ENCODE data around the gene MRPL43. TPM values are rescaled to one million over a fixed set of nuclear protein-coding genes. Genes with fewer than 3 reads are reported as not detected.

MRPL43 gene
- polyA plus RNA-seq, 1 experiment: 123 TPM

DNA sequence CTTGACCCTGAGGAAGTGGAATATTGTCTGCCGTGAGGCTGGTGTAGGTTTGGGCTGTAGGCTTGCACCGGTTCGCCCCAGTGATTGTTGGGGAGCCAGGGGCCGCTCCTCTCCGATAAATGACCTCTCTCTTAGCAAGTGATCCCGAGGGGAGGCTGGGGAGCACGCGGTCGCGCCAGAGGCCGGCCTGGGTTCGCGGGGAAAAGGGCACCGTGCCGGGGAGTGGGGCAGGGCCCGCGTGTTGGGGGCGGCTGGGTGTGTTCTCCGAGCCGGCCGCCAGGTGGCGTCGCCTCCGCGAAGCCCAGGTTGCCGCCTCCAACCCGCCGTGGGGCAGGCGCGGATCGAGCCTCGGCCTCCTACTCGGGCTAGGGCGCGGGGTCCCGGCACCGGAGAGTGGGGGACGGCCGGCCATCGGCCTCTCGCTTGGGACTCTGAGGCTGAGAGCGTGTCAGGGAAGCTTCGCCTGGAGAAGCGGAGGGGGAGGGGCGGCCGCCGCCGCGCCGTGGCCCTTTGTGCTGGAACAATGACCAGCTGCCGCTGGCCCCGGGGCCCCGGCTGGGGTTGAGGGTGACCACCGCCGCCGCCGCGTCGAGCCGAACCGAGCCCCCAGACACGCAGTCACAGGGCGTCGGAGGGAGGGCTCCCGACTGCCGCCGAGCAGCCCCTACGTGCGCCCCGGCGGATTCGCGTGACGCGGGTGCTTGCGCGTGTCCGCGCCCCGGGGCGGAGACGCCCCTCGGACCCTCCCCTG is 11.9 kb upstream of the MRPL43 start:
- ChIA-PET POLR2A (interaction anchor here (0.6 kb wide), 1 partner anchor 939 kb away, joined by 5 read pairs; no protein-coding TSS in a partner anchor), CTCF (interaction anchor here (0.7 to 21.8 kb wide), 11 partner anchors 9 to 70 kb away, joined by 3 to 479 read pairs (median 7); partner anchors contain the start of genes KAZALD1, PDZD7 and SFXN3)
- Histone ChIP-seq H3K27me3 (ENCODE audit: control insufficient read depth, insufficient read depth, low read length) (no peaks in the 10 kb centered on the region), H3K36me3 (ENCODE audit: control insufficient read depth, insufficient read depth, low read length) (peaks cover 17% of the 10 kb centered on the region), H3K4me3 (ENCODE audit: low read depth, low read length) (peak overlapping the region; percentile 71)
- TF ChIP-seq, protein P1, sequence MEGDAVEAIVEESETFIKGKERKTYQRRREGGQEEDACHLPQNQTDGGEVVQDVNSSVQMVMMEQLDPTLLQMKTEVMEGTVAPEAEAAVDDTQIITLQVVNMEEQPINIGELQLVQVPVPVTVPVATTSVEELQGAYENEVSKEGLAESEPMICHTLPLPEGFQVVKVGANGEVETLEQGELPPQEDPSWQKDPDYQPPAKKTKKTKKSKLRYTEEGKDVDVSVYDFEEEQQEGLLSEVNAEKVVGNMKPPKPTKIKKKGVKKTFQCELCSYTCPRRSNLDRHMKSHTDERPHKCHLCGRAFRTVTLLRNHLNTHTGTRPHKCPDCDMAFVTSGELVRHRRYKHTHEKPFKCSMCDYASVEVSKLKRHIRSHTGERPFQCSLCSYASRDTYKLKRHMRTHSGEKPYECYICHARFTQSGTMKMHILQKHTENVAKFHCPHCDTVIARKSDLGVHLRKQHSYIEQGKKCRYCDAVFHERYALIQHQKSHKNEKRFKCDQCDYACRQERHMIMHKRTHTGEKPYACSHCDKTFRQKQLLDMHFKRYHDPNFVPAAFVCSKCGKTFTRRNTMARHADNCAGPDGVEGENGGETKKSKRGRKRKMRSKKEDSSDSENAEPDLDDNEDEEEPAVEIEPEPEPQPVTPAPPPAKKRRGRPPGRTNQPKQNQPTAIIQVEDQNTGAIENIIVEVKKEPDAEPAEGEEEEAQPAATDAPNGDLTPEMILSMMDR (IDR thresholded peaks at IDR 0.05; ENCODE audit: insufficient read depth, low read depth, low read length): peak; percentile 67
- no peak for DNase-seq (ENCODE audit: low read depth)

DNA sequence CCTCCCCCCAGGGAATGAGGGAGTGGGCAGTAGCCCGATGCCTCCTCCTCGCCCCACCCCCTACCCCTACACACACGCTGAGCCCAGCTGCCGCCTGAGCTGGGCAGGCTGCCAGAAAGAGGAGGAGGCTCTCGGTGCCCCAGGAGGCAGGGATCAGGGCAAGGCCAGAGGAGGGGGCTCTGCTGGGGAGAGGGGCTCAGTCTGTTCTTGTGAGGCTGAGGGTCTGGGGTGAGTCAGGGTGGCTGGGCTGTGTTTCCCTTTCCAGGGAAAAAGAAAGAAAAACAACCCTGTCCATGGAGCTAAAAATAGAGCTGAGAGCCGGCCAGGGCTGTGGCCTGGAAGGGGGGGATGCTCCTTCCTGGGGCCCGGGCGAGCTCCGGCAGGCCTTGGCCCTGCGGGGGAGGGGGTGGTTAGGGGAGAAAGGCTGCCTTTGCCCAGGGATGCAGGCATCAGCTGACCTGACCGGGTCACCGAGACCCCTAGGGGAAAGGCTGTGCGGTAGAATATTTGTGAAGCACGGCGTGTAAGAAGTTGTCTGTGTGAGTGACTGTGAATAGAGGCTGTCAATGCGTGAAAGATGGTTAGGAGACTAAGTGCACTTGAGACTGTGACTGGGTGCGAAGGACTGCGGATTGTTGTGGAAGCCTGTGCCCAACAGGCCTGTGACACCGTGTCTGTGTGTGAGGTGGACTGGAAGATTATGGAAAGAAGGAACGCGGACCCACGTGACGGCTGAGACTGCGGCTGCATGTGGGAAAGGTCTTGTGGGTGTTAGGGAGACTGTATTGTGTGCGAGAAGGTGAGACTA is 11.1 kb upstream of the MRPL43 start:
- POLR2A ChIA-PET: interaction anchor here (0.6 kb wide), 1 partner anchor 940 kb away, joined by 5 read pairs; no protein-coding TSS in a partner anchor
- no peak for DNase-seq (ENCODE audit: low read depth)

DNA sequence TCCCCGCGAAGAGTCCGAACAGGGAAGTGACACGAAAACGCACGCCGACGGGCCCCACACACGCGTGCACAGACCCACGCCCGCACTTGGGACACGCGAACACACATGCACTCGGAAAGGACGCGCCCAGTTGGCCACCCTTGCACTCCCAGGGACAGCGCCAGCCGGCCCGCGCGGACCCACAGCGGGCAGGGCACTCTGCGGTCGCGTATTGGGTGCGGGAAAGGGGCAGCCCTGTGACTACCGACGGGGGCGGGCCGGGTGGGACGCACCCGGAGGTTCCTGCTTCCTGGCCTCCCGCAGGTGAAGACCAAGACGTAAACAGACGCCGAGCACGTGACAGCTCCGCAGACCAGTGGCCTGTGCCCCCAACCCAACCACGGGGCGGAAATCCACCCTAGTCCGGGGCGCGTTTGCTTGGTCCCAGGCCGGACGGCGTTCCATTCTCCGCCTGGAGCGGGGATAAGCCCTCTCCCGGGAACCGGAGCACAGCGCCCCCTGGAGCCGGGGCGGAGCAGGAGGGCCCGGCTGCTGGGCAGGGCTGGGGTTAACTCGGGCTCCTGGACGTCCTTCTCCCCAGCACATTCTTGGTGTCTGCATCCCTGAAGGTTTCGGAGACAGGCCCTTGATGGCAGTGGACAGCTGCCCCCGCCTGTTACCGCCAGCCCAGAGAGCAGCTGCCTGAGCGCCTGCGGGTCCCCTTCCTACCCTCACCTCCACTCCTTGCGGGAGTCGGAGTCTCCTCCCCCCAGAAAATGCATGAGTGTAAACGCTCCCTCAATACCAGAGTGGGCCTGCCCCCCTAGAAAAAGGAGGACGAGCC is 10.3 kb upstream of the MRPL43 start:
- ChIA-PET POLR2A (interaction anchor here (0.6 kb wide), 1 partner anchor 18 kb away, joined by 3 read pairs; no protein-coding TSS in a partner anchor), CTCF (interaction anchor here (0.6 to 21.8 kb wide), 23 partner anchors 9 to 143 kb away, joined by 3 to 479 read pairs (median 4); partner anchors contain the start of genes KAZALD1, MRPL43, PDZD7 and SFXN3)
- TF ChIP-seq, protein P1 (IDR thresholded peaks at IDR 0.05; ENCODE audit: insufficient read depth, low read depth, low read length): peak; percentile 94
- DNase-seq (ENCODE audit: low read depth): no peak
- H3K4me3 ChIP-seq (ENCODE audit: low read depth, low read length): peak overlapping the region; percentile 71
- no peaks in the 10 kb centered on the region for H3K27me3 ChIP-seq (ENCODE audit: control insufficient read depth, insufficient read depth, low read length)
- peaks cover 11% of the 10 kb centered on the region for H3K36me3 ChIP-seq (ENCODE audit: control insufficient read depth, insufficient read depth, low read length)

More for the DNA sequence above, 11.1 kb upstream of the MRPL43 start:
- Histone ChIP-seq H3K36me3 (ENCODE audit: control insufficient read depth, insufficient read depth, low read length) (peaks cover 15% of the 10 kb centered on the region), H3K27me3 (ENCODE audit: control insufficient read depth, insufficient read depth, low read length) (no peaks in the 10 kb centered on the region), H3K4me3 (ENCODE audit: low read depth, low read length) (peak overlapping the region; percentile 71)
- TF ChIP-seq, protein P1 (IDR thresholded peaks at IDR 0.05; ENCODE audit: insufficient read depth, low read depth, low read length): no peak
- CTCF ChIA-PET: interaction anchor here (0.6 to 21.8 kb wide), 22 partner anchors 9 to 142 kb away, joined by 3 to 479 read pairs (median 5); partner anchors contain the start of genes KAZALD1, MRPL43, PDZD7 and SFXN3

DNA sequence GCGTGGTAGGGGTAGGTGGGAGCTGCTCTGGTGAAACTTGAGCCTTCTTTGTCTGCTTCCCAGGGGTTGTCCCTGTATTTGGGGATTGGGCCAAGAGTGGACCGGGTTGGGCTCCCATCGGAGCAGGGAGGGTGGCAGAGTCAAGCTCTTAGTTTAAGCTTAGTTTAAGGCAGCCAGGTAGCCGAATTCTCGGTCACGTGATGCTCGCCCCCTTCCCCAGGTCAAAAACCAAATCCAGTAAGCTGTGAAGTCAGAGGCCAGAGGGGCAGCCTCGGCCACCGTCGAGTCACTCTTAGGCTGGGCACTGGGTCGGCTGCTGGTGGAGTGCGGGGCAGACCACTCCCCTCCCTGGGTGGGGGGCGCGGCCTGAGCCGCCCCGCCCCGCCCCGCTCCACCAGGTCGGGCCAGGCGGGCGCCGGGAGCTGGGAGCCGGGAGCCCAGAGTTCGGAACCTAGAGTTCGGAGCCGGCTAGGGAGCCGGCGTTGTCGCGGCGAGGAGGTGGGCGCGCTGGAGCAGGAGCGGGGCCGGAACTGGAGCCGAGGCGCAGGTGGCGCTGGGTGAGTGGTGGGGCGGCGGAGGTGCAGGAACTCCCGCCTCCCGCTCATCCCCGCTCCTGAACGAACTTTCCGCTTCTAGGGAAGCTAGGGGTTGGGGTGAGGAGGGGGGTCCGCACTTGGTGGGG is 9.5 kb upstream of the MRPL43 start:
- Histone ChIP-seq H3K4me3 (ENCODE audit: low read depth, low read length) (peak overlapping the region; percentile 71), H3K27me3 (ENCODE audit: control insufficient read depth, insufficient read depth, low read length) (no peaks in the 10 kb centered on the region), H3K36me3 (ENCODE audit: control insufficient read depth, insufficient read depth, low read length) (peaks cover 10% of the 10 kb centered on the region)
- POLR2A ChIA-PET: interaction anchor here (0.6 kb wide), 1 partner anchor 19 kb away, joined by 3 read pairs; no protein-coding TSS in a partner anchor
- DNase-seq (ENCODE audit: low read depth): no peak
- CTCF ChIA-PET: interaction anchor here (0.6 to 21.8 kb wide), 15 partner anchors 10 to 84 kb away, joined by 3 to 479 read pairs (median 7); partner anchors contain the start of genes KAZALD1, MRPL43, PDZD7 and SFXN3
- TF ChIP-seq, protein P1 (IDR thresholded peaks at IDR 0.05; ENCODE audit: insufficient read depth, low read depth, low read length): no peak
